ENCODE results near the gene GALT.

DNA sequence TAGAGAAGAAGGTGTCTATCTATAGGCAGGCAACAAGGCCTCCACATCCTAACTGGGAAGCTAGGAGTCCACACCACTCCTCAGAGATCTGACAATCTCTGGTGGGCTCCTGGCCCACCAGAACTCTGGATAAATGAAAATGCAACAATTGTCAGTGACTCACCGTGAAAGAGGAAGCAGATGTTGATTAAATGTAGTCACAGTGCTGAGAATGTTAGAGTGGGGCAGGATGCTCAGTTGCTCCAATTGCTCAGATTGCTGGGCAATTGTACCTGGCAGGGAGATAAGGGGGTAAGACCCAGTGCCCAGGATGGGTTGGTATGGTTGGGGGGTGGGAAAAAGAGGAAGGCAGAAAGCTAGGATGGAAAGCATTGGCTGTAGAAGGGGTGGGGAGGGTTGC is 40.3 kb downstream of the GALT start:
- TF ChIP-seq ZNF274 (IDR thresholded peaks at IDR 0.05; ENCODE audit: low read depth, low read length) (no peak), YY1 (IDR thresholded peaks at IDR 0.05; ENCODE audit: insufficient read depth, insufficient read length) (no peak)

All from NT2/D1 (cell line).